ENCODE measurements around the gene TFDP1. TPM values are rescaled to one million over a fixed set of nuclear protein-coding genes. Genes with fewer than 3 reads are reported as not detected.
A peak's percentile ranks its signal among the peaks of the same experiment; 100 is the strongest.

TFDP1 gene
- total and polyA plus RNA-seq, 5 donors = 37.1 to 54.2 (median 50.1) TPM

DNA sequence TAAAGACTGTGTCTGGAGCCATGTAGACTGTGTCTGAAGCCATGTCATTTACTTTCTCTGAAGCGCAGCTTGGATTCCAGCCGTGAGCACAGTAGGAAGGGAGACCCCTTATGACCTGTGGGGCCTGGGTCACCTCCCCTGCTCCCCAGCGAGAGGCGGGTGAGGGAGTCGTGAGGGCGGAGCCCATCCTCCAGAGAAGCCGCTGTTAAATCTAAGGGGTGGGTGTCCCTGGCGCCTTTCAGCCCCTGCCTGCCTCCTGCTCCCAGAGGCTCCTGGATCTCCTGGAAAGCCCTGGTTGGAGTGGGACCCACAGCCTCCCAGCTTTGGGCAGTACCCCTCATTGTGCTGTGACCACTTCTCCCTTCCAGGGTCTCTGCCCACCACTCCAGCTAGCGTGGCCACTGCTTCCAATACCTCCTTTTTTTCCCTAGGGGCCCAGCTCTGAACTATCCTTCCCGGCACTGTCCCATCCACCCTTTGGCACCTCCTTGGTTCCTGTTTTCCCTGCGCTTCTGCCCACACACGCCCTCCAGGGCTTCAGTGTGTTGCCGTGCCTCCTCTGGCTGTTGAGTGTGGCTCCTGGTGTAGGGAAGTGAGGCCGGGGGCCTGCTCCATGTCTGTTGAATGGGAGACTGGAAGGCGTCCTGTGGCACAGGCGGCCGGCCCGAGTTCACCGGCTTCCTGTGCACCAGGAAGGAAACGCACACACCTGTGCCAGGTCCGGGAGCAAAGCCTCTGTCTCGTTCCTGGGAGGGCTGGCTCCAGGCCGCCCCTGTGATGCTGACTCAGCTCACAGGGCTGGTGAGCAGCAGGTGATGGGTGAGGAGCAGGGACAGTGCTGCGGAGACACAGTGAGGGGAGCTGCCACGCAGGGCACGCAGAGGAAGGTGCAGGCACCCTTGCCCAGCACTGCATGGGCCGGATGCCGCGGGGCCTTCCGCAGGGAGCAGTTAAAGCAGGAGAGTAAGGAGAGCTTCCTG, 44.0 kb downstream of the TFDP1 start:
- Histone ChIP-seq H3K27ac (ENCODE audit: low read length) (no peak overlapping the region), H3K9me3 (ENCODE audit: control insufficient read depth, low read length) (no peaks in the 10 kb centered on the region), H3K4me1 (ENCODE audit: control insufficient read depth, insufficient read depth, low read length) (no peaks in the 10 kb centered on the region), H3K27me3 (ENCODE audit: control insufficient read depth, insufficient read depth) (no peaks in the 10 kb centered on the region), H3K4me3 (ENCODE audit: low read length) (no peak overlapping the region)
- DNase-seq = peak in 1 of 3 donors; percentile 29
- ATAC-seq = peak in 1 of 2 donors; percentile 26
- intact Hi-C loops (cut with DNase I) = no loop called here
- WGBS = 84% methylated on average over 30 of the region's 30 CpGs

DNA sequence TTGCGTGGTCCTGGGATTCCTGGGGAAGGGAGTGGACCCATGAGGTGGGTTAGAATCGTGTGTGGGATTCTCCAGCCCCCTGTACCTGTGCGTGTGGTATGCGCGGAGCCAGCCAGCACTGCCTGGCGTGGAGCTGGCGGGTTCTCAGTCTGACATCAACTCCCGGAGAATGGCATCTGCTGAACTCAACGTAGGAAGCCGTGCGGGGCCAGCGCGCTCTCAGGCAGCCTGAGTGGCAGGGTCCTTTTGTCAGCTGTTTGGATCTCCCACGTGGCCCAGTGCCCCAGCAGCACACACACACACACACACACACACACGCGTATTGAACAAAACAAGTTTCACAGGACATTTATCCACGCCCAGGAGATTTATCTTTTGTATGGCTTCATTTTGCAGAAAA, 45.3 kb downstream of the TFDP1 start:
- H3K4me1 ChIP-seq (ENCODE audit: control insufficient read depth, insufficient read depth, low read length) = no peaks in the 10 kb centered on the region
- WGBS = 94% methylated on average over 17 of the region's 17 CpGs
- DNase-seq = peak in 1 of 3 donors; percentile 45
- no peak overlapping the region for H3K27ac ChIP-seq (ENCODE audit: low read length)
- intact Hi-C loops (cut with DNase I) = no loop called here
- ATAC-seq = no peak
- no peaks in the 10 kb centered on the region for H3K27me3 ChIP-seq (ENCODE audit: control insufficient read depth, insufficient read depth)
- H3K9me3 ChIP-seq (ENCODE audit: control insufficient read depth, low read length) = no peaks in the 10 kb centered on the region
- no peak overlapping the region for H3K4me3 ChIP-seq (ENCODE audit: low read length)

DNA sequence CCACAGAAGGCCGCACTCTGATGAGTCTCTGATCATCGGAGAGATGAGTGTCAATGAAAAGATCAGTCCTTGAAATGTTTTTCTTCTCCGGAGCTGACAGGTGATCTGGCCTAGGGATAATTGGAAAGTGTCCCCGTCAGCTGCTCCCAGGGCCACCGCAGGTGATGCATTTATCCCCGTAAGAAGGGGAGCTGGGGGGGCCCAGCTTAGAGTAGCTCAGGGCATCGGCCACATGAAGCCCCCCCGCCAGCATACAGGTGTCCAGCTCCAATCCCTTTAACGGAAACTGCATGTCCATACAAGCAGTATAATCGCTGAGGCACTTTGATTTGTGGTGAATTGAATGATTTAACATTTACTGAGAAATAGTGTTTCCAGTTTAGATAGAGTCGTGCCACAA, 45.7 kb downstream of the TFDP1 start:
- WGBS = 93% methylated on average over 11 of the region's 11 CpGs
- intact Hi-C loops (cut with DNase I) = no loop called here

DNA sequence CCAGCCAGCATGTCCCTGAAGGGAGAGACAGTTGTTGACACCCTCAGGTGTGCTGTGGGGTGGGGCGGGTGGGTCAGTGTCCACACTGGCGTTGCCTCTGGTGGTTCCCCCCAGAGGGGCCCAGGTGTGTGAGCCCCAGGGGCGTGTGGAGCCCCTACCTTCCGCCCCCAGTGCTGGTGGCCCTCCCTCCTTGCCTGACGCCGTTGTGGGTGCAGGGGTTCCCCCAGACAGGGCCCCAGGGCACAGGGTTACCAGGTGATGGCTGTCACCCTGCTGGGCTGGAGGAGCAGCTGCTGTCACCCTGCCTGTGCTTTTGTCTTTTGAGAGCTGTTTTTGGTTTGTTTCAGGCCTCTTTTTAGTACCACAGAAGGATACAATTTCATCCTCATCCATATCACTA, 46.3 kb downstream of the TFDP1 start:
- Histone ChIP-seq H3K4me3 (ENCODE audit: low read length) (no peak overlapping the region), H3K4me1 (ENCODE audit: control insufficient read depth, insufficient read depth, low read length) (no peaks in the 10 kb centered on the region), H3K27me3 (ENCODE audit: control insufficient read depth, insufficient read depth) (no peaks in the 10 kb centered on the region), H3K9me3 (ENCODE audit: control insufficient read depth, low read length) (no peaks in the 10 kb centered on the region), H3K27ac (ENCODE audit: low read length) (no peak overlapping the region)
- WGBS = 92% methylated on average over 6 of the region's 6 CpGs
- intact Hi-C loops (cut with DNase I) = no loop called here
- DNase-seq (peak in 1 of 3 donors; percentile 4), ATAC-seq (no peak)

More for the DNA sequence above, 45.7 kb downstream of the TFDP1 start:
- DNase-seq (peak in 1 of 3 donors; percentile 20), ATAC-seq (no peak)
- Histone ChIP-seq H3K4me3 (ENCODE audit: low read length) (no peak overlapping the region), H3K9me3 (ENCODE audit: control insufficient read depth, low read length) (no peaks in the 10 kb centered on the region), H3K27ac (ENCODE audit: low read length) (no peak overlapping the region), H3K4me1 (ENCODE audit: control insufficient read depth, insufficient read depth, low read length) (no peaks in the 10 kb centered on the region), H3K27me3 (ENCODE audit: control insufficient read depth, insufficient read depth) (no peaks in the 10 kb centered on the region)

DNA sequence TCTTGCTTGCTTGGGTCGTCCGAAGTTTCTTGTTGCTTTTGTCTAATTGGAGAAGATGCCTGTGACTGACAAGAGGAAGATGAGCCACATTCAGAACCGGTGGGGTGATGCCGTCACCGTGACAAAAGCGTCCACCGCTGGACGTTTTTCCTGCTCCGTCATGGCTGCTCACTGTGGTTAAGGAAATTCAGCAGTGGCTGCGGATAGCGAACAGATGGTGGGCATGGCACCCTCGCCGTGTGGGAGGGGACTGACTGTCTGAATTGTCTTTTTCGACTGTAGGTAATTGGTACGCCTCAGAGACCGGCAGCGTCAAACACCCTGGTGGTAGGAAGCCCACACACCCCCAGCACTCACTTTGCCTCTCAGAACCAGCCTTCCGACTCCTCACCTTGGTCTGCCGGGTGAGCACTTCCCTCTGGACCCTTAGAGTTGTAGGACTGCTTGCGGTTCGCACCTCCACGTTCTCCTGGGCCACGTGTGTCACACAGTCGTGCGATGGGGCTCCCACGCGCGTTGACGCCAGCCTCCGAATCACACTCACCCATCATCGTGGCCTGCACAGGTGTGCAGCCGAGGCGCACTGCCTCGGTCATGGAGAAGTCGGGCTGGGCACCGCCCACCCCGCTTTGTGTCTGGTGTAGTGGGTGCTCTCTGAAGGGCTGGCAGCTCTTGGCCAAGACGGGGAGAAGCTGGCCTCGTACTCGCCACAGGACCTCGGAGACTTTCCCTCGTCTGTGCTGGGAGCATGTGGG, 47.0 kb downstream of the TFDP1 start:
- 95% methylated on average over 42 of the region's 42 CpGs for WGBS
- peak in 1 of 3 donors; percentile 40 for DNase-seq
- intact Hi-C loops (cut with DNase I) = no loop called here
- Histone ChIP-seq H3K27ac (ENCODE audit: low read length) (no peak overlapping the region), H3K4me3 (ENCODE audit: low read length) (no peak overlapping the region), H3K27me3 (ENCODE audit: control insufficient read depth, insufficient read depth) (no peaks in the 10 kb centered on the region), H3K9me3 (ENCODE audit: control insufficient read depth, low read length) (no peaks in the 10 kb centered on the region), H3K4me1 (ENCODE audit: control insufficient read depth, insufficient read depth, low read length) (no peaks in the 10 kb centered on the region)
- no peak for ATAC-seq

DNA sequence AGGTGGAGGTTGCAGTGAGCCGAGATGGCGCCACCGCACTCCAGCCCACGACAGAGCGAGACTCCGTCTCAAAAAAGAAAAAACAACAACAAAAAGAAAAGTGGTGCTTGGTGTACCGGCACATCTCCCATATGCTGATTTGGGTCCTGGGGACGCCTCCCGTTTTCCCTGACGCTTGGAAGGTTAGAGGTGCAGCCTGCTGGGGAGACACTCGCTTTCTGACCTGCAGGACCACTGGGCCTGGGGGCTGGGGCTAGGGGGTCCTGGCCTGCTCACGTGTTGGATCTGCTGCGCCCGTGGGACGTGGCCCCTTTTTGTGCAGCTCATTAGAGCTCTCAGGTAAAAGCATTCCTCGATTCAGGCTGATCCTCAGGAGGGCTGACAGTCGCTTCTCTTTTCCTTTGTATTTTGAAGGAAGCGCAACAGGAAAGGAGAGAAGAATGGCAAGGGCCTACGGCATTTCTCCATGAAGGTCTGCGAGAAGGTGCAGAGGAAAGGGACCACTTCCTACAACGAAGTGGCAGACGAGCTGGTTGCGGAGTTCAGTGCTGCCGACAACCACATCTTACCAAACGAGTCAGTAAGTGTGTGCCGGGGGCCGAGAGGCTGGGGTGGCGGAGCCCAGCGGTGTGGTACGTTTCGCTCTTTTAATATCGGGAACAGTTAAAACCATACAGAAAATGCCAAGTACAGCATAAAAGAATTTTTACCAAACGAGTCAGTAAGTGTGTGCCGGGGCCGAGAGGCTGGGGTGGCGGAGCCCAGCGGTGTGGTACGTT, 48.3 kb downstream of the TFDP1 start:
- DNase-seq = peak in 1 of 3 donors; percentile 6
- Histone ChIP-seq H3K4me3 (ENCODE audit: low read length) (no peak overlapping the region), H3K9me3 (ENCODE audit: control insufficient read depth, low read length) (no peaks in the 10 kb centered on the region), H3K4me1 (ENCODE audit: control insufficient read depth, insufficient read depth, low read length) (no peaks in the 10 kb centered on the region), H3K27me3 (ENCODE audit: control insufficient read depth, insufficient read depth) (no peaks in the 10 kb centered on the region), H3K27ac (ENCODE audit: low read length) (no peak overlapping the region)
- ATAC-seq = no peak
- intact Hi-C loops (cut with DNase I) = no loop called here
- WGBS = 95% methylated on average over 38 of the region's 38 CpGs

DNA sequence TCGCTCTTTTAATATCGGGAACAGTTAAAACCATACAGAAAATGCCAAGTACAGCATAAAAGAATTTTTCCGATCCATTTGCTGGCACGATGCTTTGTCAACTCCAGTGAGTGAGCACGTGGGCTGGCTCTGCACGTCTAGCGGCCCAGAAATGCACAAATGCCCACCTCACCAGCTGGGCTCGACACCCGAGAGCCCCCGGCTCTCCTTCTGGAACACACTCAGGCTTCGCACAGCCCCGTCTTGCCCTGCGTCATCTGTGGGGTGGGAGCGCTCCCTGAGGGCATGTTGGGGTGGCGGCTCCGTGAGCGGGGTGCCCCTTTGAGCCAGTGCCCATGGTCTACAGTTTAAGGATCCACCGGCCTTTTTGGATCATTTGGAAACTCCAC, 48.9 kb downstream of the TFDP1 start:
- intact Hi-C loops (cut with DNase I) = no loop called here
- H3K9me3 ChIP-seq (ENCODE audit: control insufficient read depth, low read length) = no peaks in the 10 kb centered on the region
- 97% methylated on average over 18 of the region's 18 CpGs for WGBS
- H3K4me1 ChIP-seq (ENCODE audit: control insufficient read depth, insufficient read depth, low read length) = no peaks in the 10 kb centered on the region
- DNase-seq (peak in 1 of 3 donors; percentile 33), ATAC-seq (no peak)
- H3K4me3 ChIP-seq (ENCODE audit: low read length) = no peak overlapping the region
- H3K27ac ChIP-seq (ENCODE audit: low read length) = no peak overlapping the region
- H3K27me3 ChIP-seq (ENCODE audit: control insufficient read depth, insufficient read depth) = no peaks in the 10 kb centered on the region

DNA sequence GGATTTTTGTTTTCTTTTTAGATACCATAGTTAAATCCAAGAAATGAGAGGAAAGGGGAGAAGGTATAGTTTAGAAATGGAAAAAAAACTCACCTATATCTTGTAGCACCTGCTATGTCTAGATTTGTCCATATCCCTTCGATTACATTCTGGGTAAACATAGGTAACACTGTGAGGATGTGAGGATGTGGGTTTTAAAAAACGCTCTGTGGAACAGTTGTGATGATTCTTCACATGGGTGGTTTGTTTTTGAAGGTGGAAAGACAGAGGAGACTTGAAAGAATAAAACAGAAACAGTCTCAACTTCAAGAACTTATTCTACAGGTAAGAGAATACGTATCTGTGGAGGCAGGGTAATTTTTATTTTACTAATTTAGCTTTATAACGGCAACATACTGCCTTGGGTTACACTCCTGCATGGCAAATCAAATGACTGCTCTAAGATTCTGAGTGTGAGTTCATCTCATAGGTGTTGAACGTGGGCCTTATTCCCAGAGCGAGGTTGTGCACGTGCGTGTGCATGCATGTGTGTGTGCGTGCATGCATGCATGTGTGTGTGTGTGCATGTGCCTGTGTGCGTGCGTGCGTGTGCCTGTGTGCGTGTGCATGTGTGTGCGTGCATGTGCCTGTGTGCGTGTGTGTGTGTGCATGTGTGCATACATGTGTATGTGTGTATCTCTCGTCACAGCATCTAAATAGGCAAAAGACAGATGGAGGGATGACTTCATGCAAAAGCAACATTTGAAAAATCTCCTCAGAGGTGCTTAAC, 49.9 kb downstream of the TFDP1 start:
- WGBS = 97% methylated on average over 16 of the region's 16 CpGs
- DNase-seq (peak in 1 of 3 donors; percentile 2), ATAC-seq (no peak)

DNA sequence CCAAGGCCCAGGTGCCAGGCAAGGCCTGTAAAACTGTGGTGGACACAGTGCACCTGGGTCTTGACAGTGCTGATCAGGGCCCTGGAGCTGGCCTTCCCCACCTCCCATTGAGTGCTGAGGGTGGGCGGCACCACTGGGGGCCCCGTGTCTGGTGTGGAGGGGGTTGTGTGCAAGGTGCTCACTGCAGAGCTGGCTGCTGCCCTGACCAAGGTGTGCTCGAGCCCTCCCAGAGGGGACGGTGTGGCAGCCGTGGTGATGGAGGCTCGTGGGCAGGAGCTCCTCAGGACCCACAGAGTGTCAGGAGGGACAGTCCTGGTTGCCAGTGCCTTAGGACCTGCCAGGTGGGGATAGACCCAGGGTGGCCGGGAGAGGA, 50.5 kb downstream of the TFDP1 start:
- no peak for ATAC-seq
- no peak overlapping the region for H3K27ac ChIP-seq (ENCODE audit: low read length)
- no peaks in the 10 kb centered on the region for H3K4me1 ChIP-seq (ENCODE audit: control insufficient read depth, insufficient read depth, low read length)
- no peak overlapping the region for H3K4me3 ChIP-seq (ENCODE audit: low read length)
- no peaks in the 10 kb centered on the region for H3K27me3 ChIP-seq (ENCODE audit: control insufficient read depth, insufficient read depth)
- no peaks in the 10 kb centered on the region for H3K9me3 ChIP-seq (ENCODE audit: control insufficient read depth, low read length)
- 97% methylated on average over 7 of the region's 7 CpGs for WGBS
- DNase-seq = peak in 1 of 3 donors; percentile 35
- intact Hi-C loops (cut with DNase I) = no loop called here

More for the DNA sequence above, 49.9 kb downstream of the TFDP1 start:
- H3K27ac ChIP-seq (ENCODE audit: low read length) = no peak overlapping the region
- no peak overlapping the region for H3K4me3 ChIP-seq (ENCODE audit: low read length)
- H3K27me3 ChIP-seq (ENCODE audit: control insufficient read depth, insufficient read depth) = no peaks in the 10 kb centered on the region
- intact Hi-C loops (cut with DNase I) = no loop called here
- no peaks in the 10 kb centered on the region for H3K4me1 ChIP-seq (ENCODE audit: control insufficient read depth, insufficient read depth, low read length)
- H3K9me3 ChIP-seq (ENCODE audit: control insufficient read depth, low read length) = no peaks in the 10 kb centered on the region

DNA sequence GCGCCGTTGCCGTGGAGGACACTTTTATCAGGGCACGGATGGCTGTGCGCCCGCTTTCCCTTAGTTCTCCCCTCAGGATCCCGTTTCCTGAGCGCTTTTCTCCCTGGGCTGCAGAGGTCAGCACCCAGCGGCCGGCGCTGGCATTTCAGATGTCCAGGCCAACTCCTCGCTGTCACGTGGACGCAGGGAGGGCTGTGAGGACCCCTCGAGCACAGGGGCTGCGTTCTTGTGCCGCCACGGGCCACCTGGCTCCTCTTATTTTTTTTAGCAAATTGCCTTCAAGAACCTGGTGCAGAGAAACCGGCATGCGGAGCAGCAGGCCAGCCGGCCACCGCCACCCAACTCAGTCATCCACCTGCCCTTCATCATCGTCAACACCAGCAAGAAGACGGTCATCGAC, 51.2 kb downstream of the TFDP1 start:
- Histone ChIP-seq H3K27me3 (ENCODE audit: control insufficient read depth, insufficient read depth) (no peaks in the 10 kb centered on the region), H3K27ac (ENCODE audit: low read length) (no peak overlapping the region), H3K4me3 (ENCODE audit: low read length) (no peak overlapping the region), H3K9me3 (ENCODE audit: control insufficient read depth, low read length) (no peaks in the 10 kb centered on the region), H3K4me1 (ENCODE audit: control insufficient read depth, insufficient read depth, low read length) (no peaks in the 10 kb centered on the region)
- 97% methylated on average over 25 of the region's 25 CpGs for WGBS
- no peak for ATAC-seq
- intact Hi-C loops (cut with DNase I) = no loop called here
- DNase-seq = peak in 1 of 3 donors; percentile 32

All from right cardiac atrium (tissue), 5 donors.